ES-I3 (cell line): ENCODE data around the gene PRKCH.

ENCODE experiments used
- H3K36me3 ChIP-seq: 2 replicates; pipeline ENCODE4 v1.6.1; 2013; ENCODE audit warnings: mild to moderate bottlenecking, low read length, control low read depth, moderate library complexity; ENCODE audit not compliant: insufficient read depth
- H3K4me1 ChIP-seq: 2 replicates; pipeline ENCODE4 v1.6.1; 2013; ENCODE audit warnings: mild to moderate bottlenecking, control low read depth, low read length; ENCODE audit not compliant: insufficient read depth
- H3K9ac ChIP-seq: 2 replicates; pipeline ENCODE4 v1.6.1; 2013; ENCODE audit warnings: low read depth, mild to moderate bottlenecking, low read length, moderate library complexity
- H3K9me3 ChIP-seq: 2 replicates; pipeline ENCODE4 v1.6.1; 2013; ENCODE audit warnings: mild to moderate bottlenecking, low read length, moderate library complexity; ENCODE audit not compliant: control insufficient read depth, insufficient read depth

Gene PRKCH

GRCh38 chr14:61416591-61416990 lies 95.2 kb downstream of the PRKCH start:
- Histone ChIP-seq H3K9me3 (no peaks in the 10 kb centered on the region), H3K4me1 (peaks cover 8% of the 10 kb centered on the region; the same call in 1 of the 2 replicates), H3K36me3 (no peaks in the 10 kb centered on the region)

GRCh38 chr14:61417141-61417540 lies 95.8 kb downstream of the PRKCH start:
- no peaks in the 10 kb centered on the region for H3K9me3 ChIP-seq
- H3K4me1 ChIP-seq, result peaks cover 8% of the 10 kb centered on the region; the same call in 1 of the 2 replicates
- H3K9ac ChIP-seq, result no peak overlapping the region
- no peaks in the 10 kb centered on the region for H3K36me3 ChIP-seq

More at GRCh38 chr14:61416591-61416990, 95.2 kb downstream of the PRKCH start:
- no peak overlapping the region for H3K9ac ChIP-seq

GRCh38 chr14:61417883-61418455 lies 96.6 kb downstream of the PRKCH start:
- Histone ChIP-seq H3K9me3 (no peaks in the 10 kb centered on the region), H3K4me1 (peaks cover 8% of the 10 kb centered on the region; the same call in 1 of the 2 replicates), H3K36me3 (no peaks in the 10 kb centered on the region), H3K9ac (no peak overlapping the region)

- no peak overlapping the region for H3K9ac ChIP-seq
- no peaks in the 10 kb centered on the region for H3K36me3 ChIP-seq
- H3K9me3 ChIP-seq, result no peaks in the 10 kb centered on the region
- H3K4me1 ChIP-seq, result peaks cover 8% of the 10 kb centered on the region; the same call in 1 of the 2 replicates
Measured at GRCh38 chr14:61418746-61419145, 97.4 kb downstream of the PRKCH start.

- Histone ChIP-seq H3K9ac (no peak overlapping the region), H3K36me3 (no peaks in the 10 kb centered on the region), H3K9me3 (no peaks in the 10 kb centered on the region), H3K4me1 (peaks cover 8% of the 10 kb centered on the region; the same call in 1 of the 2 replicates)
Measured at GRCh38 chr14:61419201-61419600, 97.8 kb downstream of the PRKCH start.

GRCh38 chr14:61420326-61420725 lies 98.9 kb downstream of the PRKCH start:
- Histone ChIP-seq H3K36me3 (no peaks in the 10 kb centered on the region), H3K9ac (no peak overlapping the region), H3K4me1 (peaks cover 8% of the 10 kb centered on the region; the same call in 1 of the 2 replicates), H3K9me3 (no peaks in the 10 kb centered on the region; the same call in 1 of the 2 replicates)

- peaks cover 8% of the 10 kb centered on the region; the same call in 1 of the 2 replicates for H3K4me1 ChIP-seq
- H3K9ac ChIP-seq, result no peak overlapping the region
- H3K9me3 ChIP-seq, result no peaks in the 10 kb centered on the region; the same call in none of the 2 replicates
- H3K36me3 ChIP-seq, result no peaks in the 10 kb centered on the region
Measured at GRCh38 chr14:61421212-61421923, 100.0 kb downstream of the PRKCH start.

- Histone ChIP-seq H3K9ac (no peak overlapping the region), H3K4me1 (peaks cover 12% of the 10 kb centered on the region), H3K36me3 (no peaks in the 10 kb centered on the region), H3K9me3 (no peaks in the 10 kb centered on the region; the same call in none of the 2 replicates)
Measured at GRCh38 chr14:61426048-61426447, 104.7 kb downstream of the PRKCH start.

- Histone ChIP-seq H3K36me3 (no peaks in the 10 kb centered on the region), H3K9ac (no peak overlapping the region), H3K4me1 (peaks cover 12% of the 10 kb centered on the region), H3K9me3 (peaks cover 2% of the 10 kb centered on the region)
Measured at GRCh38 chr14:61428261-61428660, 106.9 kb downstream of the PRKCH start.

GRCh38 chr14:61429316-61429715 lies 107.9 kb downstream of the PRKCH start:
- no peak overlapping the region for H3K9ac ChIP-seq

GRCh38 chr14:61430066-61430757 lies 108.8 kb downstream of the PRKCH start:
- Histone ChIP-seq H3K9me3 (peaks cover 2% of the 10 kb centered on the region), H3K9ac (no peak overlapping the region), H3K36me3 (no peaks in the 10 kb centered on the region), H3K4me1 (peaks cover 12% of the 10 kb centered on the region)

More at GRCh38 chr14:61429316-61429715, 107.9 kb downstream of the PRKCH start:
- Histone ChIP-seq H3K9me3 (peaks cover 2% of the 10 kb centered on the region), H3K4me1 (peaks cover 12% of the 10 kb centered on the region), H3K36me3 (no peaks in the 10 kb centered on the region)

GRCh38 chr14:61433169-61433568 lies 111.8 kb downstream of the PRKCH start:
- Histone ChIP-seq H3K36me3 (no peaks in the 10 kb centered on the region), H3K4me1 (peaks cover 12% of the 10 kb centered on the region), H3K9me3 (peaks cover 2% of the 10 kb centered on the region), H3K9ac (no peak overlapping the region)

GRCh38 chr14:61433828-61434227 lies 112.4 kb downstream of the PRKCH start:
- peaks cover 2% of the 10 kb centered on the region for H3K9me3 ChIP-seq
- no peak overlapping the region for H3K9ac ChIP-seq
- H3K4me1 ChIP-seq, result peaks cover 12% of the 10 kb centered on the region
- no peaks in the 10 kb centered on the region for H3K36me3 ChIP-seq

- Histone ChIP-seq H3K9me3 (peaks cover 2% of the 10 kb centered on the region), H3K36me3 (no peaks in the 10 kb centered on the region), H3K4me1 (peaks cover 14% of the 10 kb centered on the region), H3K9ac (no peak overlapping the region)
Measured at GRCh38 chr14:61434311-61434710, 112.9 kb downstream of the PRKCH start.
